Measurements from ENCODE around the gene HMX1.

The HMX1 gene

DNA sequence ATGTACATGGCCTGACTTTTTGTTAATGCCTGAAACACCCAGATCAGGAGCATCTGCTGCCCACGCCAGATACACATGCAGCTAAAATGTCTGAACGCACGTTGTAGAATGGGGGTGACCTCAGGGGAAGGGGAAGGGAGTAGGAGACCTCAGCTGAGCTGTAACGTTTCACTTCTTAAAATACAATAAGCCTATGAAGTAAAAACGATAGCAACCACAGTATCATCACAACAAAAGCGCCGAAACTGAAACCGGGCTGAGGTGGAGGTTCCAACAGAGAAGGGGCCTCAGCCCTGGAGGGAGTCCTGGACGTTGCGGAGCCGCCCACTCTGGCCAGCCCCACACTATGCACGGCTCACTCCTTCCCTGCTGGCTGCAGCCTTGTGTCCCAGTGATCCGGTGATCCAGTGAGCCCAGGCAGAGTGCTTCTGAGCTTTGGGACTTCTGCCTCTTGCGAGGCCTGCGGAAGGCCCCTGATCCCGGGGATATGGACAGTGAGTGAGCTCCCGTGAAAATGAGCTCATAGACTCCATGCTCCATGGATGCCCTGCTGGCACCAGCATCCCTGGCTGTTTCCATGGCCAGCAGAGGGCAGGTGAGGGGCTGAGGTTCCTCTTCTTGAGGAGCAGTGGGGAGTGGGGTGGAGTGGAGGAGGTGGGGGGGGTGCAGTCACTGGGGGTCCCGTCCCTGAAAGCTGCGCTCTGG lies 52.0 kb downstream of the HMX1 start:
- DNase-seq (ENCODE audit: low read depth in 2 of 2), result no peak

DNA sequence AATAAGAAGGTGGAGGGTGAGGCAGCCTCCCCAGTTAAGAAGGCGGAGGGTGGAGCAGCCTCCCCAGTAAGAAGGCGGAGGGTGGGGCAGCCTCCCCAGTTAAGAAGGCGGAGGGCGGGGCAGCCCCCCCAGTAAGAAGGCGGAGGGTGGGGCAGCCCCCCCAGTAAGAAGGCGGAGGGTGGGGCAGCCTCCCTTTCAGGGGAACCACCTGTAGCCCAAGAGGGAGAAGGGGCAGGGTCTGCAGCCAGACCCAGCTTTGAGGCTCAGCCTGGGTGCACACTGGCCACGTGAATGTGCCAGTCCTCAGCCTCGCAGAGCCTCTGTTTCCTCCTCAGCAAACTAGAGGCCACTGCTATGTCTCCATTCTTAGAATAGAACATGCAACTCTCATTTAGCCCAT lies 52.6 kb downstream of the HMX1 start:
- no peak for DNase-seq (ENCODE audit: low read depth in 2 of 2)

DNA sequence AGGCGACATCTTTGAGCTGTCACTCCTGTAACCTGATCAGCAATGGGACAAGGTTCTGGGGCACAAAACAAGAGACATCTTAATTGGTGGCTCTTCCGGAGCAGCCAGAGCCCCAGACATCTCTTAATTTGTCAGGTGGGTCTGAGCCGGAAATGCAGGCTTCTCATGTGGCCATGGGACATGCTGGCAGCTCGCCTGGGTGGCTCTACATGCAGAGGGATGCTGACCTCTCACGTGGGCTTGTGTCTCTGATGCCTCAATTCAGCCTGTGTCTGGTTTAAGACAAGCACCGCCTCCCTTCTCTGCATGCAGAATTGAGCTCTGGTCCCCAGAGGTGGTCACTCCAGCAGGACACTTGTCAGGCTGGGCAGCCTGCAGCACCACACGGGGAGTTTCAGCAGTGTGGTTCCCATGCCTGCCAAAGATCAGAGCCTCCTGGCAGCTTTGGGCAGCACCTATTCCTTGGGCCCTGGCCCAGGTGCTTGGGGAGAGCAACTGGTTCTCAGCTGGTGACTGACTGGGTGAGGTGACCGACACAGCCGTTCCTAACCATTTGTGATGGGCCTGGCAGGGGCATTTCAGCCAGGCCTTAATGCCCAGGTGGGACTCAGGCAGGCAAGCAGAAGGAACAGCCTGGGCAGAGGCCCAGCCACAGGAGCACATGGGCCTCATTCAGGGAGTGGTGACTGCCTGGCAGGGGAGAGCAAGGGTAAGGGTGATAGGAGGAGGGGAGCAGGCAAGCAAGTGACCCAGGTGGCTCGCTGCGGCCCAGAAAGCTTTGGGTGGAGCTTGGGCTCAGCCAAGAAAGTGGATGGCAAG lies 53.4 kb downstream of the HMX1 start:
- DNase-seq (ENCODE audit: low read depth in 2 of 2), result no peak

DNA sequence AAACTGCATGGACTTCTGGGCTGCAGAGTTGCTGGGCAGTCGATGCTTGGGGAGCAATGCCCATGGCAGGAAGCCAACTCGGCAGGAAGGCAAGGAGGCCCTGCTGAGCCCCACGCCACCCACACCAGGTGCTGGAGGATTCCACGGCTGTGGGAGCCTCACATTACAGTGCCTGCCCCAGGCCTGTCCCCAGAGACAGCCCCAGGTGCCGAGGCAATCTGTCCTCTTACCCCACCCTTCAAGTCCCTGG lies 53.9 kb downstream of the HMX1 start:
- no peak for DNase-seq (ENCODE audit: low read depth in 2 of 2)

DNA sequence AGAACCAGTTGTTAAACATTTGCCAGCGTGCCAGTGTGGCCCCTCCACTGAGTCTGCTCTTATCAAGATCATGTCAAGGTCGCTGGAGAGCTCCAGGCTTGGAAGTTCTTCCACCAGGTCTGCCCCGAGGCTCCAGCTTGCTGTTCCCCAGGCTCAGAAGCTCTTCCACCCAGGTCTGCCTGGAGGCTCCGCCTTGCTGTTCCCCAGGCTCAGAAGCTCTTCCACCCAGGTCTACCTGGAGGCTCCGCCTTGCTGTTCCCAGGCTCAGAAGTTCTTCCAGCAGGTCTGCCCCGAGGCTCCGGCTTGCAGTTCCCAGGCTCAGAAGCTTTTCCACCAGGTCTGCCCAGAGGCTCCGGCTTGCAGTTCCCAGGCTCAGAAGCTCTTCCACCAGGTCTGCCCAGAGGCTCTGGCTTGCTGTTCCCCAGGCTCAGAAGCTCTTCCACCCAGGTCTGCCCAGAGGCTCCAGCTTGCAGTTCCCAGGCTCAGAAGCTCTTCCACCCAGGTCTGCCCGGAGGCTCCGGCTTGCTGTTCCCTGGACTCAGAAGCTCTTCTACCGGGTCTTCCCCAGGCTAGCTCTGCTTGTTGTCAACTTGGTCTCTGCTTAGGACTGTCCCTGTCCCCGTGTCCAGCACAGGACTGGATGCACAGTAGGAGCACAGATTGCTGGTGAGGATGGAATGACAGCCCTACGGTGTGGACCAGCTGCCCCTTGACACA lies 54.4 kb downstream of the HMX1 start:
- DNase-seq (ENCODE audit: low read depth in 2 of 2), result no peak

Data from stimulated activated CD8-positive, alpha-beta memory T cell treated with anti-CD3 and anti-CD28 coated beads, Interleukin-2, amount 100 ng/mL, for 1 hour (primary cell).